ENCODE data around the gene FAM120AOS. TPM values are rescaled to one million over a fixed set of nuclear protein-coding genes. Genes with fewer than 3 reads are reported as not detected.

Gene FAM120AOS
- total and polyA plus RNA-seq, 2 of the 8 experiments (the other 6 are each of a cell fraction or from before 2014, with no cell fraction given) = 29.6 to 37.6 TPM

- no peak overlapping the region for H2BK5ac ChIP-seq (ENCODE audit: low read depth, low read length)
- H3K18ac ChIP-seq (ENCODE audit: extremely low read depth, low read length) = no peak overlapping the region
- no peaks in the 10 kb centered on the region for H3K79me1 ChIP-seq (ENCODE audit: low read depth, low read length)
- no peaks in the 10 kb centered on the region; a peak in 1 of 4 replicates for H3K9me3 ChIP-seq (ENCODE audit: insufficient read depth in 2 of 2, low read depth in 1 of 2, low read length in 1 of 2)
- no peak overlapping the region for H2BK120ac ChIP-seq (replicated peaks; ENCODE audit: low read depth, low read length)
- ChIA-PET CTCF (ENCODE audit: partially characterized antibody) (no interaction called here), POLR2A (ENCODE audit: partially characterized antibody) (no interaction called here)
- 85% methylated on average over 1 of the region's 1 CpG; no CpG with 5 or more reads in 1 of the 2 experiments for WGBS, 2 experiments (ENCODE audit: extremely low coverage in 1 of 2, insufficient coverage in 1 of 2, insufficient read length in 1 of 2, insufficient replicate concordance in 2 of 2, low coverage in 1 of 2, low lambda C conversion rate in 2 of 2, missing lambda C conversion rate in 1 of 2)
- no peaks in the 10 kb centered on the region for H4K20me1 ChIP-seq (replicated peaks in 1 of 2; ENCODE audit: control insufficient read depth in 1 of 2, insufficient read depth in 2 of 2, low read length in 2 of 2)
- no peaks in the 10 kb centered on the region for H3K4me1 ChIP-seq (replicated peaks in 1 of 4; ENCODE audit: control insufficient read depth in 3 of 4, insufficient read depth in 4 of 4, low read length in 3 of 4)
- H3K4me2 ChIP-seq (ENCODE audit: insufficient read depth in 1 of 2, low read depth in 2 of 2, low read length in 2 of 2) = no peak overlapping the region
- H2BK12ac ChIP-seq (ENCODE audit: low read depth, low read length) = no peak overlapping the region
- no peak overlapping the region for H4K8ac ChIP-seq (ENCODE audit: extremely low read depth, insufficient read depth, low read length)
- no peaks in the 10 kb centered on the region for H3K36me3 ChIP-seq (ENCODE audit: control insufficient read depth in 2 of 4, insufficient read depth in 4 of 4, low read length in 3 of 4)
- no peak overlapping the region for H3K23ac ChIP-seq (ENCODE audit: insufficient read length)
- no peaks in the 10 kb centered on the region for H3K23me2 ChIP-seq (ENCODE audit: low read depth, low read length)
- FAIRE-seq = no peak
- H4K91ac ChIP-seq (replicated peaks; ENCODE audit: insufficient read length, low read length) = no peak overlapping the region
- H3K56ac ChIP-seq (replicated peaks; ENCODE audit: insufficient read length, low read depth, low read length) = no peak overlapping the region
- no peak for DNase-seq (ENCODE audit: low read depth in 1 of 2, low spot score in 2 of 2)
- H3K79me2 ChIP-seq (ENCODE audit: control insufficient read depth in 1 of 2, insufficient read depth in 2 of 2, low read length in 2 of 2) = no peaks in the 10 kb centered on the region
- H2BK20ac ChIP-seq (ENCODE audit: low read length) = no peak overlapping the region
- no peak overlapping the region for H3K14ac ChIP-seq (ENCODE audit: insufficient read length)
- no peak overlapping the region for H3K27ac ChIP-seq (ENCODE audit: low read depth, low read length)
- no peak overlapping the region for H3K9ac ChIP-seq (replicated peaks in 1 of 4; ENCODE audit: extremely low read depth in 1 of 4, low read depth in 3 of 4, low read length in 3 of 4)
- H4K5ac ChIP-seq (ENCODE audit: insufficient read length, low read depth, low read length) = no peak overlapping the region
- H3K4ac ChIP-seq (replicated peaks; ENCODE audit: insufficient read length, low read depth, low read length) = no peak overlapping the region
- H3K27me3 ChIP-seq (replicated peaks in 1 of 4; ENCODE audit: control insufficient read depth in 3 of 4, extremely low read depth in 1 of 4, insufficient read depth in 3 of 4, low read length in 3 of 4) = no peaks in the 10 kb centered on the region
- H2BK15ac ChIP-seq (ENCODE audit: low read length) = no peak overlapping the region
- no peak overlapping the region for H2AK5ac ChIP-seq (ENCODE audit: low read depth, low read length)
- H2AFZ ChIP-seq (ENCODE audit: low read length) = no peak overlapping the region
- H3K4me3 ChIP-seq (ENCODE audit: extremely low read depth in 1 of 4, insufficient read depth in 2 of 4, low read depth in 3 of 4, low read length in 4 of 4) = no peak overlapping the region
- TF ChIP-seq SAP30 (IDR thresholded peaks at IDR 0.05; ENCODE audit: insufficient read depth, insufficient replicate concordance, low read length) = no peak
- TF ChIP-seq MAFK (IDR thresholded peaks at IDR 0.05; ENCODE audit: low read depth, low read length) = no peak
- no peak for TF ChIP-seq CTBP2 (IDR thresholded peaks at IDR 0.05; ENCODE audit: borderline replicate concordance, insufficient read depth, insufficient read length, low read length)
- TF ChIP-seq CEBPB (IDR thresholded peaks at IDR 0.05; ENCODE audit: low read depth, low read length) = no peak
- no peak for TF ChIP-seq EP300 (IDR thresholded peaks at IDR 0.05; ENCODE audit: borderline replicate concordance in 1 of 2, low read depth in 2 of 2, low read length in 2 of 2)
- no peak for TF ChIP-seq EZH2 (IDR thresholded peaks at IDR 0.05; ENCODE audit: low read depth, low read length, severe bottlenecking)
- no peak for TF ChIP-seq SP2 (IDR thresholded peaks at IDR 0.05; ENCODE audit: low read length)
- TF ChIP-seq POU5F1 (IDR thresholded peaks at IDR 0.05; ENCODE audit: low read depth, low read length) = no peak
- no peak for TF ChIP-seq GTF2F1 (IDR thresholded peaks at IDR 0.05; ENCODE audit: borderline replicate concordance, low read depth, low read length)
- no peak for TF ChIP-seq EGR1 (IDR thresholded peaks at IDR 0.05; ENCODE audit: borderline replicate concordance, low read depth, low read length)
- TF ChIP-seq ASH2L (IDR thresholded peaks at IDR 0.05; ENCODE audit: low read length) = no peak
- TF ChIP-seq TBP (IDR thresholded peaks at IDR 0.05; ENCODE audit: low read depth, low read length) = no peak
- TF ChIP-seq NANOG (IDR thresholded peaks at IDR 0.05; ENCODE audit: insufficient read depth, low read depth, low read length, poor library complexity, severe bottlenecking) = no peak
- TF ChIP-seq BCL11A (IDR thresholded peaks at IDR 0.05; ENCODE audit: low read depth in 2 of 2, low read length in 2 of 2) = no peak
- TF ChIP-seq MAX (IDR thresholded peaks at IDR 0.05) = no peak
Measured at GRCh38 chr9:93417538-93417937, 35.8 kb downstream of the FAM120AOS start.
